ELF-1 (cell line): Measurements from ENCODE around the gene SEMA4D.

Source experiments
- DNase-seq: peaks from one replicate; pipeline ENCODE4 v3.0.0-alpha.2; 2016; ENCODE audit warnings: low read depth, low spot score

Gene SEMA4D

GRCh38 chr9:89528540-89528939 is 30.6 kb upstream of the SEMA4D start:
- DNase-seq: no peak

GRCh38 chr9:89528131-89528530 is 30.2 kb upstream of the SEMA4D start:
- no peak for DNase-seq

DNA sequence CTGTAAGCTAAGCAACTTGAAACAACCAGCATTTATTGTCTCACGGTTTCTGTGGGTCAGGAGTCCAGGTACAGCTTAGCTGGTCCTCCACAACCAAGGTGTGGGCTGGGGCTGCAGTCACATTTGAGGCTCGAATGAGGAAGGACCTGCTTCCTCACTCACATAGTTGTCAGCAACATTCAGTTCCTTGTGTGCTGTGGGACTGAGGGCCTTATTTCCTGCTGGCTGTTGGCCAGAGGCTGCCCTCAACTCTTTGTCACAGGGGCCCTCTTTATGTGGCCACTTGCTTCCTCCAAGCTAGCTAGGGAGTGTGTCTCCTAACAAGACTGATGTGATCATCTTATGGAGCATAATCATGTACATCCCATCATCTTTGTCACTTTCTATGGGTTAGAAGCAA is 29.2 kb upstream of the SEMA4D start:
- no peak for DNase-seq

DNA sequence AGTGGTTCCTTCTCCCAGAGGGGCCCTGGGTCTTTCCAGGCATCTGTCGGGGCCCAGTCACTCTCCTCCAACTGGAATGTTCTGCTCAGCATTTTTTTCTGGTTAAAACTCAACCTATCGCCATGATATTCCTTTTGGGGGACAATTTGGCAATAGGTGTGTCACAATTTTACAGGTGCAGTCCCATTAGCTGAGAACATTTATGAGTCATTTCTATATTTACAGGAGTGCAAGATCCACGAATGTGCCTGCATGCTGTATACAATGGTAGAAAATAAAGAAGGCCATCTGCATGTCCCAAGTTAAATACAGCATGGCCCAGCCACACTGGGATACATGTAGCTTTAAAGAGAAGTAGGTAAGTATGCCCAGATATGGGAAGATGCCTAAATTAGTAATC is 28.8 kb upstream of the SEMA4D start:
- DNase-seq: no peak

- DNase-seq: no peak
Measured at GRCh38 chr9:89525446-89526374, 27.8 kb upstream of the SEMA4D start.

DNA sequence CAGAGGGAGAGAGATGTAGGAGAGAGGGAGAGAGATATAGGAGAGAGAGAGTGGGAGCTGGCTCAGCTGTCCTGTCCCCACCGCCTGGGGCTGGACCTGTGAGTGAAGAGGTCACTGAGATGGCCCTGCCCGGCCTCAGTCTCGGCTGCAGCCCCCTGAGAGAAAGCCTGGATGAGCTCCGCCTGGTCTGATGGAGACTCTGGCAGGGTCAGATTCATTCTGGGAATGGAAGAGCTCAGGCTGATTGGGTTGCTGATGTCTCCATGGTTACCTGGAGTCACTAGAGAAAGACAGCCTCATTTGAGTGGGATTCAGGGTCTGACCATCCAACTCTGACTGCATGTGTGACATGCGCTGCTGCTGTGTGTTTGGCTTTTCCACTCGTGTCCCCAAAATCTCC is 27.1 kb upstream of the SEMA4D start:
- no peak for DNase-seq

- no peak for DNase-seq
Measured at GRCh38 chr9:89523948-89524347, 26.0 kb upstream of the SEMA4D start.

GRCh38 chr9:89522959-89523285 is 25.0 kb upstream of the SEMA4D start:
- no peak for DNase-seq

DNA sequence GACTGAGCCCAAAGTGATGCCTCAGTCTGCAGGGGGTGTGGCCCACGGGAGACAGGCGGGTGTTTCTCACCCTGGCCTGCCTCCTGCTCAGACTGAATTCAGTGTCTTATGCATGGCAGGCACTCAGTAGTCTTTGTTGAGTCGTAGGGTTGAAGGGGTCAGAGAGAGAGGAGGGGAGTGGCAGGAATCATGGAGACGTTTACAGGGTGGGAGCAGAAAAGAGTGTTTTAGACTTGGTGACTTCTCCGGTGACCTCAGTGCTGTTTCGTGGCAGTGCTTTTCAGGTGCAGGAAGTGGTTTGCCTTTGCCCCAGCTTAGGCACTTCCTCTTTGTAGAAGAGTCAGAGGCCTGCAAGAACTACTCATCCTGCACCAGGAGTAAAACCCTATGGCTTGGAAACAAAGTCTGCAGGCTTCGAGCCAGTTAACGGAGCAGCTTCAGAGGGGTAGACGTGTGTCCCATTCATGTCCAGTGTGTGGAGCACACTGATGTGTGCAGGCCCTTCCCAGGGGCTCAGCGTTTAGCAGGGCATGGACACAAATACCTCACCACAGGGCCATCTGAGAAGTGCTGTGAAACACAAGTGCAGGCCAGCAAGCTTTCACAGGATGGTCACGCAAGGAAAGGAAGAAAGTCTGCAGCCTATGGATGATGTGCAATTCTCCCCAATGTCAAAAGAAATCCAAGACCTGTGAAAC is 24.5 kb upstream of the SEMA4D start:
- no peak for DNase-seq

- DNase-seq: no peak
Measured at GRCh38 chr9:89519366-89519805, 21.5 kb upstream of the SEMA4D start.

DNA sequence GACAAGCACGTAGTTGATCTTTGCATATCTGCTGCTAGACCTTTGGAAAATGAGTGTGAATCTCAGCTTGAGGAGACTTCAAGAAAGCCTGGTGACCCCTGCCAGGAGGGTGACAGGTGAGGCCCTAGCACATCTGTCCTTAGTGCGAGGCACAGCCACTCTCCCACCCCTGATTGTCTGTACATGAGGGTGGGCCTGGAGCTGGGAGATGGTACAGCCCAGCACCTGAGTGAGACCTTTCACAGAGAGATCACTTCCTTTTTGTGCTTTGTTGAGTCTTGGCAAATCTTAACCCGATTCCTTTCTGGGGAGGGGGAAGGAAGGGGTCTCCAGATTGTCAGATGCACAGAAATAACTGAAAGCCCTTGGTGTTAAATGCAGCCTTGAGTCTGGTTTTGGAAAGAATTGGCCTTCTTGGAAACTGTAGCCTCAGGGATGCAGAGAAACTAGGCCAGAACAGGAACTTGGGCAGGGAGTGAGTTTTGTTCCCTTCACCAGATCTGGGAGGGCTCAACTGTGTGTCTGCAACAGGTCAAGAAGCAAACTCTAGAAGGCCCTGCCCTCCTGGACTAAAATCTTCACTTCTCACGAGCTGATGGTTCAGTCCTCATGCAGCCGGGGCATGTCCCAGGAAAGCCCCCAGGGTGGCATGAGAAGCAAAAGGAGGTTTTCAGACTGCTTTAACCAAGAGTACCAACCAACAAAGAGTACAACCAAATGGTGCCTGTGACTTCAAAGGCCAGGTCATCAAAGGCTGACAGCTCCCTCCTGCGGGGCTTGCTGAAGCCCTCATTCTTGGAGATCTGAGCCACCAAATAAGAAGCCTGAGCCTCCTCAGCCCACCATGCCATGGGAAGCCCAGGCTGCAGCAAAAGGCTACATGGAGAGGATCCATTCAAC is 20.8 kb upstream of the SEMA4D start:
- peak; percentile 28 for DNase-seq

DNA sequence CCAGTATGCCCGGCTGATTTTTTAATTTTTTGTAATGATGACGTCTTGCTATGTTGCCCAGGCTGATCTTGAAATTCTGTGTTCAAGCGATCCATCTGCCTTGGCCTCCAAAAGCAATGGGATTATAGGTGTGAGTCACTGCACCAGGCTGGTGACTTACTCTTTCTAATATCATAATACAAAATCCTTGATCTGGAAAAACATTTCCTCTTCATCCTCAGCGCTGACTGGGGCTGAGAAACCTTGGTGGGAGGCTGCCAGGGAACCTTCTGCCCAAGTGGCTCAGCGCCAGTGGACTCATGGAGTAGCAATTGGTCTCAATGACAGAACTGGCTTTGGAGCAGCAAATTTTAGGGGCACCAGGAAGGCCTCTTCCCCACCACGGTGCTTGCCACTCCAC is 17.5 kb upstream of the SEMA4D start:
- DNase-seq: no peak

DNA sequence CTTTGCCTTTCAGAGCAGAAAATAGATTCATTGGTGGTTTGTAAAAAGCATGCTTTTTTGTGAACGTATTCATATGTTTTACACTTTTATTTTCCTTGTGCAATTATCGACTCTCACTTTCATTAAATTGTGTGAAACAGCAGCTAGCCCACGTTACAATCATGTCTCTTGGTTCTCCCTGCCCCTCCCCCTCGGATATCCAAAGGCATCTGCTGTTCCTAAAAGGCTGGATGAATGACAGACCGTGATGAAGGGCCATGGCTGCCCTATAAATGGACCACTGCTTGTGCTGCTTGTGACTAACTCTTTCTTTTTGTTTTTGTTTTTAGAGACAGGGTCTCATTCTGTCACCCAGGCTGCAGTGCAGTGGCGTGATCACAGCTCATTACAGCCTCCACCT is 17.0 kb upstream of the SEMA4D start:
- no peak for DNase-seq

GRCh38 chr9:89514337-89514736 is 16.4 kb upstream of the SEMA4D start:
- no peak for DNase-seq

DNA sequence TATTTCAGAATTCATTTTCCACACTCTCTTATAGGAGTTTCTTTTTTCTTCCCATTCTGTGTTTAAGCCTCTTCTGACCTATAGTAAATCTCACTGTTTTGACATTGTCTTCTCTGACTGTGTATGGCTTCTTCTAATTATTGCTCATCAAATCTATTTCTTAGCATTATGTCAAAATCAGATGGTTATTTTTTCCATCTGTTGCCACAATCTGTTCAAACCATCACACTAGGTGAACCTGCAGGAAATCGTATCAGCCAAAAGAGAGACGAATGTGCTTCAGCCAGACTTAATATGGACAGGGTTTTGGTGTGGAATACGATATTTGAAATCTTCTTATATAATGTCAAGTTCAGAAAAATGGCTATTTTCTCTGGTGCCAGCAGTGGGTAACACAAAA is 15.9 kb upstream of the SEMA4D start:
- no peak for DNase-seq

GRCh38 chr9:89512382-89512781 is 14.5 kb upstream of the SEMA4D start:
- no peak for DNase-seq

DNA sequence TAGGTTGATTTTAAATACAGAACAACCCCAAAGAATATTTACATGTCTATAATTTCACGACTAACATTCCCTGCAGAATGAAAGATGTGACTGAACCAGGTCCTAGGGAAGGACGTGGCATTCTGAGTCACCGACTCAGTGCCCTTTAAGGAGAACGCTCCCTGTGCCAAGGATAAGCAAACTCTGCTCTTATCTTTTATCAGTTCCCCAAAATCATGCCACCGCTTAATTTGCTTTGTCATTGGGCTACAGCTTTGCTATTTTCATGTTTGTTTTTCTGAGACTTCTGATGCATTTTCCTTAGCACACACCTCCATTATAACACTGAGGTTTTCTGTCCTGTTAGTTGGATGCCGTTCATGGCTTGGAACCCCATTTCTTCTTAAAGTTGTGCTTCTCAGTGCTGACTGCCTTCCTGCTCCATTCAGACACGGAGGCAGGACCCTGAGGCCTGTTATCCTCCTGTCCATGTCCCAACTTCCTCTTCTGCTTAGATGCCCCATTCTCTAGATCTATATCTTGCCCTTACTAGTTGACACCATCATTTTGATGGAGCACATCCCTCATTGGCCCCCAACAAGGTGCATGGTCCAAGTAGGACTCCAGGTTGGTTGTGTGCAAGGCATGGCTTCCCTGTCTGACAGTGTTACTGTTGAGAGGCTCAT is 11.2 kb upstream of the SEMA4D start:
- DNase-seq: no peak

DNA sequence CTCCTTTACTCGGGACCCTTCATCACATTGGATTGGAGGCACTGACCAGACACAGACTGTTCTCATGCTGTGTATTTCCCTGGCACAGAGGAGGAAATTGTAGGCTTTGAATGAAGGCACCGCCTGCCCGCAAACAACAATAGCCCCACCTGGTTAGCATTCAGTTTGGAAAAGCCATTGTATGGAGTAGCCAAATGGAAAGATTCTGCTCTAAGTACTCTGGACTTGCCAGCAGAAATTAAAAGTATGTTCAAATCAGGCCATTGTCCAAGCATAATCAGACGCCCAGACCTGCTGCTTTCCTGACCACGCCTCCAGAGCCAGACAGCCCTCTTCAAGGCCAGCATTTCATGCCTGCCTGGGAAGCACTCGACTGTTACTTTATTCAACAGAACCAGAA is 8.0 kb upstream of the SEMA4D start:
- DNase-seq: no peak

GRCh38 chr9:89505048-89505447 is 7.1 kb upstream of the SEMA4D start:
- peak; percentile 32 for DNase-seq

- no peak for DNase-seq
Measured at GRCh38 chr9:89502671-89503070, 4.8 kb upstream of the SEMA4D start.

DNA sequence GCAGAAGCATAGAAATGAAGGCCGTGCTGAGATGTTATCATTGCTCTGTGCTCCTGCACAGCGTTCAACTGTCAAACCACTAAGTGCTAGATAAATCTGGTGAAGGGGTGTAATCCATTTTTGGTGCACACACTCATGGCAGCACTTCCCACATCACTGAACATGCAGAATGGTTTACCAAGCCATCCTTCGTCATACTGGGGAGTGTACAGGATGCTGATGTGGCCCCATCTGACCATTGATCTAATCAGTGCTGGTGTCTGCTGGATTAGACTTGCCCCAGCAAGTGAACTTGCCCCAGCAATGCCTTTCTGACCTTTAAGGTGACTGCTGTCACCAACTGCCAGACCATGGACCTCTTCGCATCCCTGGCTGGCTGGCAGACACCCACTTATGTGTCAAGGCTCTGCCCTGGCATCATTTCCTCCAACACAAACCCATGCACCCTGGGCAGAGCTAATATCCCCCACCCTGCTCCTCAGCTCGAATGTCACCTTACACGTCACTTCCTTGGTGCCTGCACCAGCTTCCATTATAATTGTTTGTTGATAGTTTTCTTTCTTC is 4.2 kb upstream of the SEMA4D start:
- DNase-seq: no peak
